Neural progenitor cell (in vitro differentiated cells): ENCODE measurements around the gene DUS1L. TPM values are rescaled to one million over a fixed set of nuclear protein-coding genes. Genes with fewer than 3 reads are reported as not detected.

ENCODE experiments used
- DNase-seq: peaks from one replicate; pipeline ENCODE4 v3.0.0-alpha.2; 2016; ENCODE audit warnings: low spot score
- H2AFZ ChIP-seq: fragments of 200-600 bp; sonication (generic); replicated peaks from 2 replicates; pipeline ENCODE4 v1.6.1; 2016; ENCODE audit warnings: antibody characterized with exemption
- H3F3A ChIP-seq: fragments of 200-600 bp; sonication (generic); 2 replicates; pipeline ENCODE4 v1.6.1; 2016; ENCODE audit warnings: antibody characterized with exemption, low read depth
- H3K27ac ChIP-seq: fragments of 200-600 bp; sonication (generic); 2 replicates; pipeline ENCODE4 v1.5.1; 2016; ENCODE audit warnings: mild to moderate bottlenecking
- H3K27me3 ChIP-seq: fragments of 200-600 bp; sonication (generic); 2 replicates; pipeline ENCODE4 v1.6.1; 2016; ENCODE audit warnings: mild to moderate bottlenecking, moderate library complexity
- H3K36me3 ChIP-seq: fragments of 200-600 bp; sonication (generic); 2 replicates; pipeline ENCODE4 v1.5.1; 2016
- H3K4me1 ChIP-seq: fragments of 200-600 bp; sonication (generic); 2 replicates; pipeline ENCODE4 v1.6.1; 2016; ENCODE audit warnings: mixed run types
- H3K4me2 ChIP-seq: fragments of 200-600 bp; sonication (generic); 2 replicates; pipeline ENCODE4 v1.6.1; 2016
- H3K4me3 ChIP-seq: fragments of 200-600 bp; sonication (generic); 2 replicates; pipeline ENCODE4 v1.5.1; 2016
- H3K79me2 ChIP-seq: fragments of 200-600 bp; sonication (generic); 2 replicates; pipeline ENCODE4 v1.6.1; 2016; ENCODE audit warnings: low read depth
- H3K9ac ChIP-seq: fragments of 200-600 bp; sonication (generic); 2 replicates; pipeline ENCODE4 v1.6.1; 2016
- H3K9me3 ChIP-seq: fragments of 200-600 bp; sonication (generic); 2 replicates; pipeline ENCODE4 v1.5.1; 2016; ENCODE audit warnings: low read depth
- H4K20me1 ChIP-seq: fragments of 200-600 bp; sonication (generic); 2 replicates; pipeline ENCODE4 v1.6.1; 2016; ENCODE audit warnings: low read depth
- H3K27ac Mint-ChIP-seq: 3 replicates; pipeline ENCODE4 v1.8.0; 2021; ENCODE audit warnings: mixed read lengths
- H3K27me3 Mint-ChIP-seq: 2 replicates; pipeline ENCODE4 v1.8.0; 2022; ENCODE audit warnings: low read depth, mild to moderate bottlenecking, inconsistent platforms, moderate library complexity, mixed read lengths; ENCODE audit not compliant: insufficient read depth
- H3K36me3 Mint-ChIP-seq: 3 replicates; pipeline ENCODE4 v1.8.0; 2021; ENCODE audit warnings: mixed read lengths
- H3K4me1 Mint-ChIP-seq: 3 replicates; pipeline ENCODE4 v1.8.0; 2021; ENCODE audit warnings: mixed read lengths
- H3K4me3 Mint-ChIP-seq: 3 replicates; pipeline ENCODE4 v1.8.0; 2021; ENCODE audit warnings: mild to moderate bottlenecking, moderate library complexity, mixed read lengths
- H3K9me3 Mint-ChIP-seq: 3 replicates; pipeline ENCODE4 v1.8.0; 2020; ENCODE audit warnings: mixed read lengths
- CTCF ChIP-seq: fragments of 200-600 bp; sonication (generic); IDR thresholded peaks from 2 replicates; pipeline ENCODE4 v1.5.1; 2017; ENCODE audit warnings: antibody characterized with exemption, mild to moderate bottlenecking
- EZH2 ChIP-seq: fragments of 200-600 bp; sonication (generic); IDR thresholded peaks from 2 replicates; pipeline ENCODE4 v1.6.1; 2017; ENCODE audit warnings: antibody characterized with exemption, mild to moderate bottlenecking, moderate library complexity
- EZH2phosphoT487 ChIP-seq: fragments of 200-600 bp; sonication (generic); IDR thresholded peaks from 2 replicates; pipeline ENCODE4 v1.6.1; 2017; ENCODE audit warnings: antibody characterized with exemption
- total RNA-seq: library from RNA; depleted of rRNA; stranded (reverse); fragments of >200 nt; gene quantifications from 2 replicates; pipeline ENCODE4 v1.2.3, GENCODE V29; 2015; ENCODE audit warnings: low replicate concordance

DUS1L gene
- total RNA-seq, 1 donor from 2014 or later: 54.5 TPM

DNA sequence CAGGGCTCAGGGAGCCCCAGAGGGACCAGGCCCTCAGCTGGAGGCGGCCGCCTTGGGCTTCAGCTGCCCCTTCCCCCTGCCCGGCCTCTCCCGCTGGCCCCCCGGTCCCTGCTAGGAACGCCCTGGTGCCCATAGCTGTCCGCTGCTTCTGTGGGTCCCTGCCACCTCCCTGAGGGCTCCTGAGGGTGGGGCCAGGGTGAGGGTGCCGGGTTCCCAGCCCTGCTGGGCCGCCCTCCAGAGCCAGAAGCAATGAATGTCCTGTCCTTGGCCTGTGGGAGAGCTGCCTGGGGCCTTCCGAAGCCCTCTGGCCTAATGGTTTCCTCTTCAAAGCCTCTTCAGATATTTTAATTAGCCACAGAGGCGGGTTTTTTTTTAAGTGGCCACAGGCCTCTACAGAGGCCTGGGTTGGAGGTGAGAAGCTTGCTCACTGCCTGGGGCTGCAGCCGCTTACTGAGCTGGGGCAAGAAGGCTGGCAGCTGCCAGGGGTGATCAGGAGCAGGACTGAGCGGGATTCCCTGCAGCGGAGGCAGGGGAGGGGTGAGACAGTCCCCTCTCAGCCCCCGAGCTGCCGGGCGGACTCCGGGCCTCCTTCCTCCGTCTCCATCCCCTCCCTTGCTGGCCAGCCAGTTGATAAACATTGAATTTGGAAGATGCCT is 52.8 kb downstream of the DUS1L start:
- H3K4me2 ChIP-seq: no peak overlapping the region
- Mint-ChIP-seq H3K9me3 (no peaks in the 10 kb centered on the region), H3K27me3 (peaks cover 3% of the 10 kb centered on the region), H3K27ac (no peak overlapping the region), H3K4me1 (peaks cover 3% of the 10 kb centered on the region), H3K4me3 (no peak overlapping the region), H3K36me3 (no peaks in the 10 kb centered on the region)
- no peak overlapping the region for H2AFZ ChIP-seq
- H3K79me2 ChIP-seq: no peaks in the 10 kb centered on the region
- TF ChIP-seq CTCF (no peak), EZH2 (no peak), EZH2phosphoT487 (no peak)
- no peak for DNase-seq
- H4K20me1 ChIP-seq: no peaks in the 10 kb centered on the region
- H3K27ac ChIP-seq: peak overlapping the region; percentile 63
- H3K9me3 ChIP-seq: no peaks in the 10 kb centered on the region
- no peaks in the 10 kb centered on the region for H3F3A ChIP-seq
- peak overlapping the region; percentile 37 for H3K9ac ChIP-seq
- no peaks in the 10 kb centered on the region for H3K27me3 ChIP-seq
- H3K4me3 ChIP-seq: no peak overlapping the region
- no peaks in the 10 kb centered on the region for H3K36me3 ChIP-seq
- no peaks in the 10 kb centered on the region for H3K4me1 ChIP-seq

GRCh38 chr17:82012261-82012639 is 53.4 kb downstream of the DUS1L start:
- Mint-ChIP-seq H3K4me3 (no peak overlapping the region), H3K36me3 (no peaks in the 10 kb centered on the region), H3K27ac (no peak overlapping the region), H3K9me3 (no peaks in the 10 kb centered on the region), H3K27me3 (peaks cover 3% of the 10 kb centered on the region), H3K4me1 (peaks cover 3% of the 10 kb centered on the region)
- no peaks in the 10 kb centered on the region for H3K79me2 ChIP-seq
- peak overlapping the region; percentile 53 for H3K27ac ChIP-seq
- H3K4me3 ChIP-seq: no peak overlapping the region
- no peaks in the 10 kb centered on the region for H3K4me1 ChIP-seq
- H3F3A ChIP-seq: no peaks in the 10 kb centered on the region
- TF ChIP-seq EZH2phosphoT487 (no peak), EZH2 (no peak), CTCF (no peak)
- peak overlapping the region; percentile 37 for H3K9ac ChIP-seq
- no peak overlapping the region for H3K4me2 ChIP-seq
- H3K27me3 ChIP-seq: no peaks in the 10 kb centered on the region
- H3K36me3 ChIP-seq: no peaks in the 10 kb centered on the region
- no peaks in the 10 kb centered on the region for H3K9me3 ChIP-seq
- H2AFZ ChIP-seq: no peak overlapping the region
- H4K20me1 ChIP-seq: no peaks in the 10 kb centered on the region
- no peak for DNase-seq

DNA sequence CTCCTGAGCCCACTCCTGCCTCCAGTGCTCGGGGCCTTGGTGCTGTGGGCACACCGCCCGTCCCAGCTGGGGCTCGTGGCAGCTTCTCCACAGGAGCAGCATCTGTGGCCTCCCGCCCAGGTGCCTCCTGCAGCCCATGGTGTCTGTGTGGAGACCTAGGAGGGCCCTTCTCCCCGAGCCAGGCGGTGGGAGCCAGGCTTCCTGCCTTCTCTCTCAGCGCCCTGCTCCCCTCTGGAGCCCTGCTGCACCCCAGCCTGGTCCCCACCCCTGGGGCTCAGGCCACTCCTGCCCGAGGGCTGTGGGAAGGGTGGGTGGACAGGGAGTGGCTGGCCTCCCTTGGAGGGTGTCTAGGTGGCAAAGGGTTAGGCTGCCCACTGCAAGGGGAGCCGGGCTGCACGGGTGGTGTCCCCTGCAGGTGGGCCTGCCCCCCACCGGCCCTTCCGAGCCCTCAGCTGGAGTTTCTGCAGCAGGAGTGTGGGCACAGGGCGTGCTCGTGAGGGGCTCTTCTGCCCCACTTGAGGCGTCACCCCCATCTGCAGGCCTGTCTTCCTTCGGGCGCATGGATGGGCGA is 53.9 kb downstream of the DUS1L start:
- H3K4me1 Mint-ChIP-seq: peaks cover 3% of the 10 kb centered on the region
- H3K79me2 ChIP-seq: no peaks in the 10 kb centered on the region
- H3K27ac Mint-ChIP-seq: no peak overlapping the region
- no peak for TF ChIP-seq CTCF
- TF ChIP-seq EZH2phosphoT487: no peak
- TF ChIP-seq EZH2: no peak
- no peaks in the 10 kb centered on the region for H3K4me1 ChIP-seq
- H3K9me3 ChIP-seq: no peaks in the 10 kb centered on the region
- H3F3A ChIP-seq: no peaks in the 10 kb centered on the region
- peak overlapping the region; percentile 37 for H3K9ac ChIP-seq
- no peak for DNase-seq
- no peaks in the 10 kb centered on the region for H4K20me1 ChIP-seq
- H3K4me3 Mint-ChIP-seq: no peak overlapping the region
- H3K4me2 ChIP-seq: no peak overlapping the region
- H3K27ac ChIP-seq: peak overlapping the region; percentile 53
- H3K27me3 Mint-ChIP-seq: peaks cover 3% of the 10 kb centered on the region
- no peaks in the 10 kb centered on the region for H3K36me3 ChIP-seq
- no peaks in the 10 kb centered on the region for H3K36me3 Mint-ChIP-seq
- no peaks in the 10 kb centered on the region for H3K27me3 ChIP-seq
- no peak overlapping the region for H2AFZ ChIP-seq
- no peak overlapping the region for H3K4me3 ChIP-seq
- no peaks in the 10 kb centered on the region for H3K9me3 Mint-ChIP-seq
